Activated CD4-positive, alpha-beta T cell treated with anti-CD3 and anti-CD28 coated beads for 4 hours (primary cell): ENCODE data around the gene MX2.
"Not testable (repeated sequence)": the region's sequence is repeated elsewhere in the genome, so short reads cannot be mapped to it uniquely, and the experiment has no call there.

Experiments
- DNase-seq, 2 donors: peaks; one replicate each; pipeline ENCODE4 v3.0.0-alpha.2; 2020

Gene MX2

DNA sequence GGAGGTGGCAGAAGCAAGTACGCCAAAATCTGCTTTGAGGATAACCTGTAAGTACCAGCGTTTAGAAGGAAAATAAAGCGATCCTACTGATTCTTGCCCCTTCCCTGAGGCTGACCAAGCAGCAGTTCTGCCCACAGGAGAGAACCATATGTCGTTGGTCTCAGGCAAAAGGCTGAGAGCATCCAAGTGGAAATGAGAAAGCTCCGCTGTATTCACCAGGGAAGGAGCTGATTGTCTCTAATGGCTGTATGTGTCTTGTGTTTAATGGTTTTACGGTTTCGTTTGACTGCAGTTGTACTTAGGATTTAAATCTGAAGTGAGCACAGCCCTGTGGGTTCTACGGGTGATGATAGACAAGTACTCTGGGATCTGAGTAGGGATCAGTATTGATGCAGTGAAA, 23.4 kb upstream of the MX2 start:
- DNase-seq, result no peak

DNA sequence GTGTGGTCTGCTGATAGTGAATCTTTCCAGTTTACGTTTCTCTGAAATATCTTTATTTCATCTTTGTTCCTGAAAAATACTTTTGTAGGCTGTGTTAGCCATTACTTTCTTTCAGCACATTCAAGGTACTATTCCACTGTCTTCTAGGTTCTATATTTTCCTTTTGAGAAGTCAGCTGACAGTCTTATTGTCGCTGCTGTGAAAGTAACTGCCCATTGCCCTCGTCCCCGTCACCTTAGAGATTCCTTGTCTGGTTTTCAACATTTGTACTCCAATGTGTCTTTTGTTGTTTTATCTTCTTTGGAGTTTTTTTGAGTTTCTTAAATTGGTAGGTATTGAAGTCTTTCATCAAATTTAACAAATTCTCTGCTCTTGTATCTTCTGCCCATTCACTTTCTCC, 19.8 kb upstream of the MX2 start:
- no peak for DNase-seq

DNA sequence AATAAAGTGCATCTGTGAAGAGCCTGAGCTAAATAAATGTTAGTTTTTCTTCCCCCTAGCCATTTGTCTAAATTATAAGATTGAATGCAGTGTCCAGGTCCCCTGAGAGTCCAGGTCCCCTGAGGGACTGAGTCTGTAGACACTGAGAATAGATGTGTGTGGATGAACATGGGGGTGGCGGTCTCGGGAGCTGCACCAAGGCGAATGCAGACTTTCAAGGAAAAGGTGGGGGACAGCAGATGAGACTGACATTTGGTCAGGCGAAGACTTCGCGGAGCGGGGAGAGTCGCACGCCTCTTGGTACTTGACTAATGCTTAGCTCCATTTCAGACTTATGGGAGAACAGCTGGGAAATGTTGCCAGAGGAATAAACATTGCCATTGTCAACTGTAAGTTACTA, 17.7 kb upstream of the MX2 start:
- DNase-seq, result no peak

DNA sequence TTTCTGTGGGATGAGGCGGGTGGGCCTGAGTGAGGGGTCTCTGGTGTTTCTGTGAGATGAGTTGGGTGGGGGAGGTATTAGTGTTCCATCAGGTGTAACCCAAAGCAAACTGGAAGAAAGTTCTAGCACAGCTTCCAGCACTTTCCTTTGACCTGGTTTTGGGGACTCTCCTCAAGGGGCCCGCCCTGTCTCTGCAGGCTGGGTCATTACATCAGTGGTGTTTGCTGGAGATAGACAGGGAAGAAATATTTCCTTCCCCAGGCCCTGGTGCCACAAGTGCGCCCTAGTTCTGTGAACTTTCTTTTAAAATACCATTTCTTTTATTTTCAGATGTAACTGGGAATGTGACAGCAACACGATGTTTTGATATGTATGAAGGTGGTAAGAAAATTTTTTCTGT, 16.5 kb upstream of the MX2 start:
- DNase-seq, result no peak

DNA sequence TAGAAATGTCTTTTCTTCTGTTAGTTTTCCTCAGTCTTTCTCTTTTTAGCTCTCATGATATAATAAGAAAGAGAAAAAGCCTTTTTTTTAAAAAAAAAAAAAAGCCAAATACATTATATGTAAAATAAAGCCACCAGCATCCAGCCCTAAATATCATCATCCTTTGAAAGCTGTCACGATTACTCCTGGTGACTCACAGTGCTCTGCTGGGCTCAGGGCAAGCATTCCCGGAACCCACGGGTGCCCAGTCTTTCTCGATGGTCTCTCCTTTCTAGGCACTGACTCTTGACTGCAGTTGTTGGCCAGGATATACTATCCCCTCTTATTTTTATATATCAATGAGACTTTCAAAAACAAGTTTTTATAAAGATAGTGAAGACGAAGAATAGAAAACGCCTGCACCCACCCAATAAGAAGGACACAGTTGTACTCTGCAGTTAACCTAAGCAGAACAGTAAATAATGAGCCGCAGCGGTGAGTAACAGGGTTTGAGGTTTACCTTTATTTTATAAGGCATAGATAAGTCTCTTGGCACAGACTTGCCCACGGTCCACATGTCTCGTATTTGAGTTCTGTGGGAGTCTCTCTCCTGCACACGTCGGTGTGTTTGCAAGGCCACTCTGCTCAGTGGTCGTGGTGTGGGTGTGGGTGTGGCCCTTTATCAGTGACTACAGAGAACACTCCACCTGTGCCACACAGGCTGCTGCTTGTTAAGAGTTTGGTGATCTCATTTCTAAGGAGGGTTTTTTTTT, 15.7 kb upstream of the MX2 start:
- no peak for DNase-seq

DNA sequence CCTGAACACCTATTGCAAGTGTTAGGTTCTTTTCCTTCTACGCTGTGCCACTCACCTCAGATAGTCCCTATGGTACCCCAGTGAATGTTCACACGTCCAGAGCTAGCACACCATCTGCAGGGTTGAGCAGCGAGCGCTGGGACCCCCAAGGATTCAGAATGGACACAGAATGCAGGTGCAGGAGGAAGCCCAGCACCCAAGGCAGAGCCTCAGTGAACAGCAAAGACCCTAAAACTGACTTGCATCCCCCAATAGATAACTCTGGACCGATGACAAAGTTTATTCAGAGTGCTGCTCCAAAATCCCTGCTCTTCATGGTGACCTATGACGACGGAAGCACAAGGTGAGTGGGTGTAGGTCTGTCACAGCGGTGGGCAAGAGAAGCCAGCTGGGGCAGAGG, 15.1 kb upstream of the MX2 start:
- DNase-seq, result no peak

DNA sequence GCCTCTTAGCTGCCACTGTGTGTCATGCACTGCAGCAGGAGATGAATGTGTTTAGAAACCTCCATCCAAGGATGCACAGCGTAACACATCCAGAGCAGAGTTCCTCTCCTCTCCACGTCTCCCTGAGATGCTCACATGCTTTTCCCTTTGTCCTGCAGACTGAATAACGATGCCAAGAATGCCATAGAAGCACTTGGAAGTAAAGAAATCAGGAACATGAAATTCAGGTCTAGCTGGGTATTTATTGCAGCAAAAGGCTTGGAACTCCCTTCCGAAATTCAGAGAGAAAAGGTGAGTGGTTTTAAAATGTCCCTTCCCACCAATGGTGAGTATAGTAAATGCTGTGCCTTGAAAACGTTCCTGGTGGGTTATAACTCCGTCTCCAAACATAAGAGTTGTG, 13.4 kb upstream of the MX2 start:
- no peak for DNase-seq

DNA sequence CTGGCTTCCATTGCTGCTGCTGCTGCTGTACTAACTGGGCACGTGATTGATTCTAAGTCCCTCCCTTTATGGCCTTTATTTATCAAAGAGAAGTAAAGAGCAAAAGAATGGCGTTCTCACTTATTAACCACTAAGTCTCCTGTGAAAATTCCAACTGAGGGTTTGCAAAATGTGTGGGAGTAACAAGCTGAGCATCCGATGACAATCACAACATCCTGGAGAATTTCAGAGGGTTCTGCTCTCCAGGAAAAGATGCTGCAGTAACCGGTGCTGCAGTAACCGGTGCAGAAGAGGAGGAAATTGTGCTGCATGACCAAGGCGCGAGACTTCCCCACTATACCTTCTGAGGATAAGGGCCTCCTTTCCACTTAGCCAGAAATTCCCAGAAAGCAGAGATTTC, 12.7 kb upstream of the MX2 start:
- DNase-seq, result no peak

DNA sequence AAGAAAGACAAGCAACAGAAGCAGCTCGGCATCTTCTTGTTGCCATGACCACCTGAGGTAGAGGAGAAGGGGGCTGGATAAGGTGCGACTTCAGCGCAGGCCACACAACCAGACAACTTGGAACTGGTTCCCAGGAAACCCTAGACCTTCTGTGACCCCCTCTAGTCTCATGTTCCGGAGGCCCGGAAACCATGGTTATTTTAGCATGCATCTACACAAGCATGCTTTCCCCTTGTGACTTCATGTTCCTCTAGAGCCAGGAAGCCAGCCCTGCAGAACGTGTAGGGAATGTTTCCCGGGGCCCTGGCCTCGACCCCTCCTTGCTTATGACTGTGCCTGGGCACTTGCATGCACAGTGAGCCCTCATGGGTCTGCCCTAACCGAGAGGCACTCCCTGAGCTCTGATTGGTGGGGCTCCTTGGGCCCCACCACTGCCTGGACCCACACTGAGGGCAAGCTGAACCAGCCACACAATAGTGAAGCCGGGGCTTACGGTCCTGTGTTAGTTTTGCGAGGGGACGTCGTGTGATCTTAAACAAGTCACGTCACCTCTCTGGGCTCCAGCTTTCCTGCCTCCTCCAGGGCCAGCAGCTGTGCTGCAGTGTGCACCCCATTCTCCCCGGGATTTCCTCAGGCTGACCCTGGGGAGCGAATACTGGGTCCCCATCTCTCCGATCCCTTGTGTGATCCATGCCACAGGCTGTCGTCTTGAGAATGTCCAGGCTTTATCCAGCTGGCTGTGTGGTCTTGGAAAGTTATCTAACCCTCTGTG, 12.0 kb upstream of the MX2 start:
- DNase-seq, result no peak

DNA sequence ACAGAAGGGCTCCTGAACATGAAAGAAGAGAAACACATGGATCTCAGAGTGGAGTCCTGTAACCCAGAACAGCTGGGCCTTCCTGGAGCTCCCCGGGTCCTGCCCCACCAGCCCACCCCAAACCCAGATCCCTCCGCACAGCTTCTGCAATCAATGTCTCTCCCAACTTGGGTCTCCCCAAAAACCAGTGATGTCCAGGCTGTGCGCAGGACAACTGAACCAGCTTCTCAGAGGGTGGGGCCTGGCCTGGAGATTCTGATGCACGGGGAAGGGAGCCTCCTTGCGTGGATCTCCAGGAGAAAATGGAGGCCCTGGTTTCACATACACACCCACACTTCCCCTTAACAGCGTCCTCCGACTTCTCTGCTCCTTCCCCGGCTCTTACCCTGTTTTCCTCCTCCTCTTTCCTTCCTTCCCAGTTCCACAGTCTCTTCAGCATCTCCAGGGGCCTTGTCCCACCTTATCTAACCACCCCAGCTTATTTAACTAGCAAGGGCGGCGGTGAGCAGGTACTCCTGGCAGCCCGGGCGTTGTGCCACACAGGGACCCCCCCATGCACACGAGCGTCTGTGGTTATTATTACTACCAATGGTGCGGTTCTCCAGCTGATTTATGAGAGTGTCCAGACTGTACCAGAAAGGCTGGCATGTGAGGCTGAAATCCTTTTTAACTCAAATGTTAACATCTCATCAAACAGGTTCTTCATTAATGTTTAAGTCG, 11.2 kb upstream of the MX2 start:
- DNase-seq, result no peak

DNA sequence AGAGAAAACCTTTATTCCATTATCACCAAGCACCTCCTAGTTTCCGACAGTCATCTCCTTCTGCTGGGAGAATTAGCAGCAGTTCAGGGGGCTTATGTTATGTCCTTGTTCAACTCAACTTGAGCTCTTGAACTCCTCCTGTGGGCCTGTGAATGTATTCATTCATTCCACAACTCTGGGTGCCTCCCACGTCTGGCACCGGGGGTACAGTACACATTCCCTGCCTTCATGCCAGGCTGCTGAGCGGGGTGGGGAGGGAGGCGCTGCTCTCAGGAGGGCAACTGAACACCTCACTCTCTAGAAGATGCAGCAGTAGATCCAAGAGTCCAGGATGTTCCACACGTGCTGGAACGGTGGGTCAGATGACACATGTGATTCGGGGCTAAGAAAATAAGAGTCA, 4.3 kb upstream of the MX2 start:
- no peak for DNase-seq

DNA sequence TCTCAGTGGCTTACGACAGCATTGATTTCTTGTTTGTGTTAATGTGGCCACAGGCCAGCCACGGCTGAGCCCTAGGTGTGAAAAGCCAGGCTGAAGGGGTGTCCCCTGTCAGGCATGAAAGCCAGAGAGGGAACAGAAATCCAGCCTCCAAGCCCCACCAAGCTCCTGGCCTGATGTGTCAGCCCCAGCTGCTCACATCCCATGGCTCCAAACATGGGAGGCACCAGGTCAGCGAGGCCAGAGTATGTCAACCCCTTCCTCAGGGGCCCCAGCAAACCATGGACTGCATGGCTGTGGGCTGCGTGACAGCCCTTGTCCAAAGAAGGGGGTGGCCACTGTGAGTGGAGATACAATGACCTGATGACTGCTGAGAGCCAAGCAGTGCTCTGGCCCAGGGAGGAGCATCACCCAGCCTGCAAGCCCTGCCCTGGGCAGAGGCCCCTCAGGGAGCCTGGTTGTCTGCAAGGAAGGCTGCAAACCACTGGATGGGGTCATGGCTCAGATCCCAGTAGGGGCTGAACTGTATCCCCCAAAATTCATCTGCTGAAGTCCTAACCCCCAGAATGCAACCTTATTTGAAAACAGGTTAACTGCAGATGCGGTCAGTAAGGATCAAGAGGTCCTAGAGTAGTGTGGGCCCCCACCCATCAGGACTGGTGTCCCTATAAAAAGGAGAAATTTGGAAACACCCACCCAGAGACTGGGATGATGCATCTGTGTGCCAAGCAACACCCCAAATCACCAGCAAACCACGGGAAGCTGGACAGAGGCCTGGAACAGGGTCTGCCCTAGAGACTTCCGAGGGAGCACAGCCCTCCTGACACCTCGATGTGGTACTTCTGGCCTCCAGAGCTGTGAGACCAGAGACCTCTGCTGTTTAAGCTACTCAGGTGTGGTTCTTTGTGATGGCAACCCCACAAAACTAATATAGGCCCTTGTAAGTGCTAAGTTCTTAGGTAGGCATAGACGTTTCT, 3.3 kb upstream of the MX2 start:
- DNase-seq, result no peak

DNA sequence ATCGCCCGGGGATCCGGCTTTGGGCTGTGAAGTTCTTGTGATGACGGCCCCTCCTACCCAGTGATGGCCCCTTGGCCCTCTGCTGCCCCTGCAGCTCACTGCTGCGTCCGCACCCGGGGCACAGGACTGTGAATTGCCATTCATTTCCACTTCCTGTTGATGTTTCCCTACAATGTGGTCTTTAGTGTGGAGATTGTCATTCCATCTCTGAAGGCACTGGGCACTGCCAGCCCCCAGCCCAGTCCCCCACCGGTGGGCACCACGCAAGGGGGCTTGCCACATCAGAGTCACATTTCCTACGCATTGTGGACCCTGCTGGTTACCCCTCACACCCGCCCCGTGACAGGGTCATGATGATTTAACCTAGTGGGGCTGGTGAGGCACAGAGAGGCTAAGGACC, 2.5 kb upstream of the MX2 start:
- DNase-seq, result no peak

DNA sequence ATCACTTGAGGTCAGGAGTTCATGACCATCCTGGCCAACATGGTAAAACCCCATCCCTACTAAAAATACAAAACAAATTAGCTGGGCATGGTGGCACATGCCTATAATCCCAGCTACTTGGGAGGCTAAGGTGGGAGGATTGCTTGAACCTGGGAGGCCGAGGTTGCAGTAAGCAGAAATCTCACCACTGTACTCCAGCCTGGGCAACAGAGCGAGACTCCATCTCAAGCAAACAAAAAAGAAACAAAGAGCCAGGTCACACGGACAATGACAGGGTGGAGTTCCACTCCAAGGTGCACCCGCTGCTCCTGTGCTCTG, 2.1 kb upstream of the MX2 start:
- not testable (repeated sequence) for DNase-seq

DNA sequence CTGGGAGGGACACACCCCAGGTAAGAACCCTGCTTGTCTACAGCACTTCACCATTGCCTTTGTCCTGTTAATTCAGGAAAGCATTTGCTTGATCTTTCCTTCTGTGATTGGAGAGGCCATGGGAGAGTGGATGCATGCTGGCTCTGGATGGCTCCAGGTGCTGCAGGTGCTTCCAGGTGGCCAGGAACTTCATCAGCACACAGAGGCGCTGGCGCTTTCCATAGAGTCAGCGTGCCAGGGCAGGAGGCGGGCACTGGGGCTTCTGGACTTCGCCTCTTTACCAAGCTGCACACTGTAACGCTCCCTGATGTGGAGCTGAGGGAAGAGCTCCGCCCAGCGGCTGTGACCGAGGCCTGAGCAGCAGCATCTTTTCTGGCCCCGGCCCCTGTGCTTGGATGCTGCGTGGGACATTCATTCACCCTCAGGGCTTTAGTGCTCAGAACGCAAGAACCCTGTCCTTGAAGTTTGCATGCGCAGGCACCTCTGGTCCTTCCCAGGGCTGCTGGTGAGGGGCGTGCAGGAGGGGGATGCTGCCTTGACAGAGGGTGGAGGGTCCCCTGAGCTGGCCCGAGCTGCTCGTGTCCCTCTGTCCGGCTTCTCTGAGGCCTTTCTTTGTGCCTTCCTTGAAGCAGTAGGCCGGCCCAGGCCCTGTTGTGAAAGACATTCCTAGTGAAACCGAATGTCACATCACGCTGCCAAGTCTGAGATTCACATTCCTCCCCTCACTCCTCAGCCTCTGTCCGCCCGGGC, 1.6 kb upstream of the MX2 start:
- no peak for DNase-seq

DNA sequence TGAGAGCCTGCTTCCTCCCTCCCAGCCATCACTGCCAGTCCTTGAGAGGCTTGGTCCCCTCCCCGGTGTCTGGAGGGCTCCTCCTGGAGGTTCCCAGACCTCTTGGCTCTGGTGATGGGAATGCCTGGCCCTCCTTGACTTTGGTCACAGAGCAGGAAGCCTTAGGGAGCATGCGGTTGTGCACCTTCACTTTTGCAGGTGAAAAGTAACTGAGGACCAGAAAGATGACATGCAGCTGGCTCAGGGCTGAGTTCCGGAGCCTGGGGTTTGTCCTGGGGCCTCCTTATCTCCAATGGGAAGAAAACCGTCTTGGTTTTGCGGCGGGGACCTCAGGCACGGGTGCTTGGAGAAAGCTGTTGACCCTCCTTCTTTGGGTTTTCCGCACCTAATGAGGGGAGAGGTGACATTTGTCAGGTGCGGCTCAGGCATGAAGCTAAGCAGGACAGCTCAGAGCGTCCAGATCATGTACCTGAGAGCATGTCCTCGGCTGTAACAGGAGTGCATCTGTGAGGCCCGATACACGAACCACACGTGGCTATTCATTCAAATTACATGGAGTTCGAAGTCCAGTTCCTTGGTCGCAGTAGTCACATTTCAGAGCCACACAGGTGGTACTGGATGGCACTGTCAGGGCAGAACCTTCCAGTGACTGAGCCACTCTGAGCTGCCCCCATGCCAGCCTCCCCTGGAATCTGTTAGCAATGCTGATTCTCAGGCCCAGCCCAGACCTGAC, 608 bp upstream of the MX2 start:
- DNase-seq, result no peak

DNA sequence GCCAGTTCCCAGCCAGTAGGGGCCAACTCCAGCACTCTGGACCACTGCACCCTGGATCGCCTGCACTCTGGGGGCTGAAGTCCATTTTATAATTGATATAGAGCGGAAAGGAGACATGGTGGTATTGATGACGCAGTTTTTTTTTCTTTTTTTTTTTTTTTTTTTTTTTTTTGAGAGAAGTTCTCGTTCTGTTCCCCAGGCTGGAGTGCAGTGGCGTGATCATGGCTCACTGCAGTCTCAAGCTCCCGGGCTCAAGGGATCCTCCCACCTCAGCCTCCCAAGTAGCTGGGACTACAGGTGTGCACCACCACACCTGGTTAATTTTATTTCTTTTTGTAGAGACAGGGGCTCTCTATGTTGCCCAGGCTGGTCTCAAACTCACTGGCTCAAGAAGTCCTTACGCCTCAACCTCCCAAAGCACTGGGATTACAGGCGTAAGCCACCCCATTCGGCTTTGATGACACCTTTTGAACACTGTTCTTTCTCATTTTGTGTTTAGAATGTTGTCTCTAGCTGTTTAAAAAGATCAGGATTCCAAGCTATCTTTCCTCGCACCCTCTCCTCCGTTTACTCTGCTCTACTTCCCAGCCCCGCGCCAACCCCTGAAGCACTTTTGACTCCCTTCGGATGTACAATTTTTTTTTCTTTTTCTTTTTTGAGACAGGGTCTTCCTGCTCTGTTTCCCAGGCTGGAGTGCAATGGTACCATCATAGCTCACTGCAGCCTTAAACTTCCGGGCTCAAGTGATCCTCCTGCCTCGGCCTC, 960 bp downstream of the MX2 start:
- DNase-seq, result no peak

DNA sequence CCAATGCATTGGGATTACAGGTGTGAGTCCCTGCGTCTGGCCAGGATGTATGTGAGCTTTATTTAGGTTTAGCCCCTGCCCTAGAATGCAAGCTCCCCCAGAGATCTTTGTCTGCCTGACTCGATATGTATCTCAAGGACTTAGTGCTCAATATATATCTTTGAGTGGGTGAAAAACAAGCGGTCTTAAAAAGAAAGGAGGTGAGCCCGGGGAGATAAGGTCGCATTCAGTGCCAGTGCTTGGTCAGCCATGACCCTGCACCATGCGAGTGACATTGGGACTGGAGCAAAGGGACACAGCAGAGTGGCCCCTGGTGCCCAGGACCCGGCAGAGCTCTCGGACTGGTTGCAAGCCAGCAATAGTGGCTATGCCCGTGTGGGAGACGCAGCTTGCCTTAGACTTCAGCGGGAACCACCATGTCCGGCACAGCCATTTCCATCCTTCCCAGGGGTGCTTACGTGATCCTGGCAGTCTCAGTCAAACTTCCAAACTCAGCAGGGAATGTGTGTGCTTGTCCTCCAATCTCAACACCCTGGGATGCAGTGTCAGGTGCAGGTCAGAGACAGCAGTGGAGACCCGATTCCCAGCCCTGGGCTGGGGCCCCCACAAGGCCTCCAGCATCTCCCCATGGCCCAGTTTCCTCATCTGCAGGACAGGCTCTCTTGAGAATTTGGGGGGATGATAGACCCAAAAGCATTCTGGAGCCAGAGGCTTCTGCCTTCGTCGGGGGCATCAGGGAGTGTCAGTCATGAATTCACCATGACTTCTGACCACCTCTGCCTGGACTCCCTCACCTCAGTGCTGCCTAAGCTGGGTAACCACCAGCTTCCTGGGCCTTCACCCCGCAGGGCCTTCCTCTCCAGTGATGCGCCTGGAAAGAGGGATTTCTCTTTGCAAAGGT, 1.8 kb downstream of the MX2 start:
- DNase-seq, result no peak

DNA sequence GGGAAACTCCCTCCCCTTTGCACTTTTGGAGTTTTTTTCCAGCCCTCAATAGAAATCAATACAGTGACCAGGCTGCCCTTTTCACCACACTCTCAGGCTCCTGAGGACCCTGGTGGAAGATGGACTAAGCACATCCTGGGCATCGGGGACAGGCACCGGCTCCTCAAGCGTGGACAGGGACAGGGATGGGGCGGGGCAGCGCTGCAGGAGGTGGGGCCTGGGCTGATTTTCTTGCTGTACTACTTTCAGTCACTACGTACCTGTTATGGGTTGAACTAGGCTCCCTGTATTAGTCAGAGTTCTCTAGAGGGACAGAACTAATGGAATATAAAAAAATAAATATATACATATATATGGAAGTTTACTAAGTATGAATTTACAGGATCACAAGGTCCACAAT, 2.5 kb downstream of the MX2 start:
- DNase-seq, result no peak
